ENCODE measurements around the gene TNNI3. TPM values are rescaled to one million over a fixed set of nuclear protein-coding genes. Genes with fewer than 3 reads are reported as not detected.
A peak's percentile ranks its signal among the peaks of the same experiment; 100 is the strongest.
"Not testable (repeated sequence)": the region's sequence is repeated elsewhere in the genome, so short reads cannot be mapped to it uniquely, and the experiment has no call there.

Gene TNNI3
- total RNA-seq, 1 experiment from 2014 or later, result not detected

- in situ Hi-C loops (cut with HindIII; ENCODE audit: low pct_unique_long_range_greater_than_20kb, low sequenced_read_pairs), result loop anchor here (10.0 kb wide), 2 partner anchors 240 to 450 kb away; partner anchors contain the start of gene ZNF784
- DNase-seq (ENCODE audit: low read depth), result no peak
Observed at GRCh38 chr19:55174425-55175116, 17.0 kb upstream of the TNNI3 start.

GRCh38 chr19:55173714-55174409, 16.3 kb upstream of the TNNI3 start:
- in situ Hi-C loops (cut with HindIII; ENCODE audit: low pct_unique_long_range_greater_than_20kb, low sequenced_read_pairs), result loop anchor here (10.0 kb wide), 2 partner anchors 241 to 451 kb away; partner anchors contain the start of gene ZNF784
- no peak for DNase-seq (ENCODE audit: low read depth)

- in situ Hi-C loops (cut with HindIII; ENCODE audit: low pct_unique_long_range_greater_than_20kb, low sequenced_read_pairs), result loop anchor here (10.0 kb wide), 2 partner anchors 242 to 452 kb away; partner anchors contain the start of gene ZNF784
- DNase-seq (ENCODE audit: low read depth), result no peak
Observed at GRCh38 chr19:55173186-55173713, 15.7 kb upstream of the TNNI3 start.

- in situ Hi-C loops (cut with HindIII; ENCODE audit: low pct_unique_long_range_greater_than_20kb, low sequenced_read_pairs), result loop anchor here (10.0 kb wide), 2 partner anchors 242 to 452 kb away; partner anchors contain the start of gene ZNF784
- no peak for DNase-seq (ENCODE audit: low read depth)
Observed at GRCh38 chr19:55172741-55173140, 15.2 kb upstream of the TNNI3 start.

GRCh38 chr19:55172318-55172717, 14.8 kb upstream of the TNNI3 start:
- in situ Hi-C loops (cut with HindIII; ENCODE audit: low pct_unique_long_range_greater_than_20kb, low sequenced_read_pairs), result loop anchor here (10.0 kb wide), 2 partner anchors 242 to 452 kb away; partner anchors contain the start of gene ZNF784

GRCh38 chr19:55171440-55171839, 13.9 kb upstream of the TNNI3 start:
- in situ Hi-C loops (cut with HindIII; ENCODE audit: low pct_unique_long_range_greater_than_20kb, low sequenced_read_pairs), result loop anchor here (10.0 kb wide), 2 partner anchors 243 to 453 kb away; partner anchors contain the start of gene ZNF784
- DNase-seq (ENCODE audit: low read depth), result no peak

More at GRCh38 chr19:55172318-55172717, 14.8 kb upstream of the TNNI3 start:
- not testable (repeated sequence) for DNase-seq (ENCODE audit: low read depth)

- in situ Hi-C loops (cut with HindIII; ENCODE audit: low pct_unique_long_range_greater_than_20kb, low sequenced_read_pairs), result no loop called here
- DNase-seq (ENCODE audit: low read depth), result no peak
Observed at GRCh38 chr19:55169136-55169535, 11.6 kb upstream of the TNNI3 start.

- DNase-seq (ENCODE audit: low read depth), result peak; percentile 98
- in situ Hi-C loops (cut with HindIII; ENCODE audit: low pct_unique_long_range_greater_than_20kb, low sequenced_read_pairs), result no loop called here
Observed at GRCh38 chr19:55166530-55167268, 9.2 kb upstream of the TNNI3 start, which contains the start of gene DNAAF3. Gene DNAAF3, minus strand, starts transcription at chr19:55166613. Its CDS starts 200 bp downstream, at chr19:55166413.

GRCh38 chr19:55165952-55166529, 8.5 kb upstream of the TNNI3 start:
- in situ Hi-C loops (cut with HindIII; ENCODE audit: low pct_unique_long_range_greater_than_20kb, low sequenced_read_pairs), result no loop called here
- peak; percentile 86 for DNase-seq (ENCODE audit: low read depth)

GRCh38 chr19:55161571-55162322, 4.2 kb upstream of the TNNI3 start:
- in situ Hi-C loops (cut with HindIII; ENCODE audit: low pct_unique_long_range_greater_than_20kb, low sequenced_read_pairs), result no loop called here
- DNase-seq (ENCODE audit: low read depth), result no peak

- in situ Hi-C loops (cut with HindIII; ENCODE audit: low pct_unique_long_range_greater_than_20kb, low sequenced_read_pairs), result no loop called here
- no peak for DNase-seq (ENCODE audit: low read depth)
Observed at GRCh38 chr19:55160986-55161365, 3.4 kb upstream of the TNNI3 start.

- DNase-seq (ENCODE audit: low read depth), result peak; percentile 94
- in situ Hi-C loops (cut with HindIII; ENCODE audit: low pct_unique_long_range_greater_than_20kb, low sequenced_read_pairs), result no loop called here
Observed at GRCh38 chr19:55160128-55160985, 2.8 kb upstream of the TNNI3 start.

GRCh38 chr19:55158848-55159749, 1.6 kb upstream of the TNNI3 start:
- no peak for DNase-seq (ENCODE audit: low read depth)
- in situ Hi-C loops (cut with HindIII; ENCODE audit: low pct_unique_long_range_greater_than_20kb, low sequenced_read_pairs), result no loop called here

- in situ Hi-C loops (cut with HindIII; ENCODE audit: low pct_unique_long_range_greater_than_20kb, low sequenced_read_pairs), result no loop called here
- no peak for DNase-seq (ENCODE audit: low read depth)
Observed at GRCh38 chr19:55158423-55158822, 891 bp upstream of the TNNI3 start.

GRCh38 chr19:55156202-55157063, 1.1 kb downstream of the TNNI3 start:
- in situ Hi-C loops (cut with HindIII; ENCODE audit: low pct_unique_long_range_greater_than_20kb, low sequenced_read_pairs), result no loop called here
- DNase-seq (ENCODE audit: low read depth), result no peak
